ENCODE results near the gene SERPINA4. TPM values are rescaled to one million over a fixed set of nuclear protein-coding genes. Genes with fewer than 3 reads are reported as not detected.

Gene SERPINA4
- total RNA-seq, 1 experiment from 2014 or later: not detected

DNA sequence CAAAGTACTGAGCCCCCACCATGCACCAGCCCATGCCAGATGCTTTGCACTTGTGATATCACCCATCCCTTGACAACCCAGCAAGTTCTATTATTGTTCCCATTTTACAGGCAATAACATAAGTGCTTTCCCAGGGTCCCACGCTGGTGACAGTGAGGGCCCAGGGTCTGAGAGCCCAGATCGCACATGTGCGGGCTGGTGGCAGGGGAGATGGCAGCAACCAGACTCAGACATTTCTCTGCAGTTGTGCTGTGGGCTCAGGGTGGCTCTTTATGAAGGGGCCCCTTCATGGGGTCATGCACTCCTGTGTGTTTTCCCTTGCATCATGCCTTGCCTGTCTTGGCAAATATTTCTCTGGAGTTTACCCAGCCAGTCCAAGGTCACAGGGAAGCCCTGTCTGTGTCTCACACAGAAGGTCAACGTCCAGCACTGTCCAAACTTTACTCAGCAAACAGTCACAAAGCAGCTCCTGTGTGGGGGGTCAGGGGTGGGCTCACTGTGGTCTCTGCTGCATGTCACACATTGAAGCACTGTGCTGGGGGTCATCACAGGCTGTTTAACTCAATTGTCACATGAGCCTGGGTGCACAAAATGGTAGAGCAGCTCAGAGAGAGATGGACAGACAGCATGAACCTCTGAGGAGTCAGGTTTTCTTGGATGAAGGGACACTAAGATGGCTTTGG lies 32.6 kb downstream of the SERPINA4 start:
- Mint-ChIP-seq H3K4me3 (no peak overlapping the region), H3K9me3 (peaks cover 8% of the 10 kb centered on the region in 2 experiments; a peak in 4 of 5 replicates), H3K27me3 (ENCODE audit: low read depth) (peaks cover 8% of the 10 kb centered on the region), H3K4me1 (peaks cover 8 to 11% of the 10 kb centered on the region in 2 experiments), H3K36me3 (ENCODE audit: insufficient read depth in 1 of 3, low read depth in 3 of 3) (peaks cover 0 to 5% (median 5%) of the 10 kb centered on the region in 3 experiments; a peak in 3 of 7 replicates), H3K27ac (no peak overlapping the region)
- no peaks in the 10 kb centered on the region for H3K79me1 ChIP-seq (ENCODE audit: insufficient read depth, low read depth, low read length, poor library complexity, severe bottlenecking)
- H3K4ac ChIP-seq (ENCODE audit: low read depth, low read length): no peak overlapping the region
- no peak overlapping the region for H3K4me2 ChIP-seq (ENCODE audit: insufficient read depth, insufficient read length, low read length)
- H2BK5ac ChIP-seq (ENCODE audit: insufficient read length, low read length): no peak overlapping the region
- no peaks in the 10 kb centered on the region for H3K27me3 ChIP-seq (ENCODE audit: insufficient read depth, low read length)
- TF ChIP-seq, protein P1, sequence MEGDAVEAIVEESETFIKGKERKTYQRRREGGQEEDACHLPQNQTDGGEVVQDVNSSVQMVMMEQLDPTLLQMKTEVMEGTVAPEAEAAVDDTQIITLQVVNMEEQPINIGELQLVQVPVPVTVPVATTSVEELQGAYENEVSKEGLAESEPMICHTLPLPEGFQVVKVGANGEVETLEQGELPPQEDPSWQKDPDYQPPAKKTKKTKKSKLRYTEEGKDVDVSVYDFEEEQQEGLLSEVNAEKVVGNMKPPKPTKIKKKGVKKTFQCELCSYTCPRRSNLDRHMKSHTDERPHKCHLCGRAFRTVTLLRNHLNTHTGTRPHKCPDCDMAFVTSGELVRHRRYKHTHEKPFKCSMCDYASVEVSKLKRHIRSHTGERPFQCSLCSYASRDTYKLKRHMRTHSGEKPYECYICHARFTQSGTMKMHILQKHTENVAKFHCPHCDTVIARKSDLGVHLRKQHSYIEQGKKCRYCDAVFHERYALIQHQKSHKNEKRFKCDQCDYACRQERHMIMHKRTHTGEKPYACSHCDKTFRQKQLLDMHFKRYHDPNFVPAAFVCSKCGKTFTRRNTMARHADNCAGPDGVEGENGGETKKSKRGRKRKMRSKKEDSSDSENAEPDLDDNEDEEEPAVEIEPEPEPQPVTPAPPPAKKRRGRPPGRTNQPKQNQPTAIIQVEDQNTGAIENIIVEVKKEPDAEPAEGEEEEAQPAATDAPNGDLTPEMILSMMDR (conservative IDR thresholded peaks at IDR 0.05): no peak
- H3K23me2 ChIP-seq (ENCODE audit: insufficient read length, low read depth, low read length, poor library complexity, severe bottlenecking): no peaks in the 10 kb centered on the region
- H3T11ph ChIP-seq (ENCODE audit: low read length): no peak overlapping the region
- H2AFZ ChIP-seq (ENCODE audit: low read length): no peak overlapping the region
- H3K56ac ChIP-seq (ENCODE audit: insufficient read length, low read depth, low read length): no peak overlapping the region
- no peaks in the 10 kb centered on the region for H3K79me2 ChIP-seq (ENCODE audit: insufficient read depth, low read length)
- H2AK5ac ChIP-seq (ENCODE audit: insufficient read length, low read length): no peak overlapping the region
- no peak overlapping the region for H3K14ac ChIP-seq (ENCODE audit: insufficient read depth, low read length)
- H4K91ac ChIP-seq (ENCODE audit: insufficient read length, low read depth, low read length): no peak overlapping the region
- no peak overlapping the region for H4K5ac ChIP-seq (ENCODE audit: insufficient read length, low read depth, low read length)
- no peak overlapping the region for H2BK20ac ChIP-seq (ENCODE audit: low read depth, low read length, poor library complexity, severe bottlenecking)
- no peak overlapping the region for H2BK12ac ChIP-seq (ENCODE audit: insufficient read length, low read depth, low read length)
- no peaks in the 10 kb centered on the region for H4K20me1 ChIP-seq (ENCODE audit: control insufficient read depth, insufficient read depth, insufficient read length)
- H2BK15ac ChIP-seq (ENCODE audit: low read depth, low read length): no peak overlapping the region
- DNase-seq: no peak
- no peak overlapping the region for H3K18ac ChIP-seq (ENCODE audit: insufficient read length, low read depth, low read length)
- H3K9ac ChIP-seq (ENCODE audit: extremely low read depth, insufficient read length, low read length): no peak overlapping the region
- no peak overlapping the region for H3K23ac ChIP-seq (ENCODE audit: insufficient read length, low read depth, low read length)
- H3K4me1 ChIP-seq (ENCODE audit: insufficient read depth, low read length): no peaks in the 10 kb centered on the region
- no peak overlapping the region for H2BK120ac ChIP-seq (ENCODE audit: low read depth, low read length, poor library complexity, severe bottlenecking)
- WGBS (ENCODE audit: extremely low coverage, insufficient read length, low lambda C conversion rate): no CpG with 5 or more reads among the region's 4 CpGs
- no peak overlapping the region for H3K27ac ChIP-seq (ENCODE audit: insufficient read length, low read depth, low read length)
- no peaks in the 10 kb centered on the region for H3K9me3 ChIP-seq (ENCODE audit: control insufficient read depth, low read depth, low read length)
- no peak overlapping the region for H4K8ac ChIP-seq (replicated peaks; ENCODE audit: insufficient read length, low read depth, low read length)

Measured in H9 (cell line).